ENCODE measurements around the gene ZKSCAN5.

Gene ZKSCAN5

DNA sequence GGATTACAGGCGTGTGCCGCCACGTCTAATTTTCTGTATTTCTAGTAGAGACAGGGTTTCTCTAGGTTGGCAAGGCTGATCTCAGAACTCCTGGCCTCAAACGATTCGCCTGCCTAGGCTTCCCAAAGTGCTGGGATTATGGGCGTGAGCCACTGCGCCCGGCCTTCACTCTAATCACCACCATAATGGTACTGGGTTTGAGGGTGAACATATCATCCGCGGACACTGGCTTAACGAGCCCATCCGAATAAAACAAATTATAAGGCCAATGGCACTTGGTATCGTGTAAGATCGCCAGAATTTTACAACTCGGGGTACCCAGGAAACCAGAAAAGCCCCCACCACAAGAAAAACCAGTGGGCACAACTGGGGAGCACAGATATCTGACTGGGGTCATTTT is 46.9 kb downstream of the ZKSCAN5 start:
- H3F3A ChIP-seq (ENCODE audit: insufficient read depth) = peaks cover 29% of the 10 kb centered on the region
- no peaks in the 10 kb centered on the region for H3K27me3 ChIP-seq (ENCODE audit: low read length)
- H3K9me2 ChIP-seq (replicated peaks; ENCODE audit: insufficient read depth, low read length) = no peaks in the 10 kb centered on the region
- peaks cover 28% of the 10 kb centered on the region for H3K79me2 ChIP-seq (ENCODE audit: insufficient read depth, low read length)
- H3K27ac ChIP-seq (ENCODE audit: low read depth, low read length) = no peak overlapping the region
- no peaks in the 10 kb centered on the region for H3K9me3 ChIP-seq (ENCODE audit: insufficient read depth, low read length)
- peak overlapping the region; percentile 68 for H3K9ac ChIP-seq (ENCODE audit: low read length)
- peak overlapping the region; percentile 65 for H3K4me3 ChIP-seq (ENCODE audit: insufficient read depth, low read length, poor library complexity, severe bottlenecking)
- H2AFZ ChIP-seq (ENCODE audit: low read depth, low read length, severe bottlenecking) = peak overlapping the region; percentile 68
- TF ChIP-seq, protein P1, sequence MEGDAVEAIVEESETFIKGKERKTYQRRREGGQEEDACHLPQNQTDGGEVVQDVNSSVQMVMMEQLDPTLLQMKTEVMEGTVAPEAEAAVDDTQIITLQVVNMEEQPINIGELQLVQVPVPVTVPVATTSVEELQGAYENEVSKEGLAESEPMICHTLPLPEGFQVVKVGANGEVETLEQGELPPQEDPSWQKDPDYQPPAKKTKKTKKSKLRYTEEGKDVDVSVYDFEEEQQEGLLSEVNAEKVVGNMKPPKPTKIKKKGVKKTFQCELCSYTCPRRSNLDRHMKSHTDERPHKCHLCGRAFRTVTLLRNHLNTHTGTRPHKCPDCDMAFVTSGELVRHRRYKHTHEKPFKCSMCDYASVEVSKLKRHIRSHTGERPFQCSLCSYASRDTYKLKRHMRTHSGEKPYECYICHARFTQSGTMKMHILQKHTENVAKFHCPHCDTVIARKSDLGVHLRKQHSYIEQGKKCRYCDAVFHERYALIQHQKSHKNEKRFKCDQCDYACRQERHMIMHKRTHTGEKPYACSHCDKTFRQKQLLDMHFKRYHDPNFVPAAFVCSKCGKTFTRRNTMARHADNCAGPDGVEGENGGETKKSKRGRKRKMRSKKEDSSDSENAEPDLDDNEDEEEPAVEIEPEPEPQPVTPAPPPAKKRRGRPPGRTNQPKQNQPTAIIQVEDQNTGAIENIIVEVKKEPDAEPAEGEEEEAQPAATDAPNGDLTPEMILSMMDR (IDR thresholded peaks at IDR 0.05; ENCODE audit: insufficient read depth, low read length, poor library complexity, severe bottlenecking) = no peak
- TF ChIP-seq EZH2phosphoT487 (conservative IDR thresholded peaks at IDR 0.05; ENCODE audit: low read length) = no peak
- peak overlapping the region; percentile 67 for H3K4me2 ChIP-seq (ENCODE audit: low read depth, low read length, poor library complexity, severe bottlenecking)
- H4K20me1 ChIP-seq (ENCODE audit: low read depth, low read length) = no peaks in the 10 kb centered on the region
- H3K36me3 ChIP-seq (ENCODE audit: low read length) = peaks cover 5% of the 10 kb centered on the region; the same call in 1 of the 2 replicates

DNA sequence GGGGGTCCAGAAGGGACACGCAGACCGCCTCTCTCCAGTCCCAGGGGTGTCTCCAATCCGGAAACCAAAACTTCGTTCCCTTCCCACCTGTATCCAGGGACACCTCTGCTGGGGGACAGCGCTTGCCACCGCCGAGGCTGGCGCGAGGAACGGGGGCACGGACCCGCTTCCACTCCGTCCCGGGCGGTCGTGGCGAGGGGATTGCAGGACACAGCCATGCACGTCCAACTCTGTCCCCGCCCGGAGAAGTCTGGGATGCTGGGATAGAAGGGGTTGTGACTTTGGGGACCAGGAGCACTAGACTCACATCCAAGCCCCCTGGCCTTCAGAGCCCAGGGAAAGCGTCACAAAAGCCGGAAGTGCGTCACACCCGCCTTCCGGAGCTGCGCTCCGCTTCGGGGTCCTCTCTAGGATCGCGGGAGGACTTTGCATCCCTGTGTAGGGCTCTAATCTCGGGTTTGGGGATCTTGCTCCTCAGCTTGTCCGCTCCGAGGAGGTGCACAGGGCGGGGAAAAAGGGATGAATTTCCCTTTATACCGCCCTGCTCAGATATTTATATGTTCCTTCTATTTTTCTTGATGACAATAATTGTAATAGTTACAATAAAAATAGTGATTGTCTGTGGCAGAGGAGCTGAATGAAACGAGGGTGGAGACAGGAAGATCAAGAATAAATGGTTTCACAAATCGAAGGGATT is 47.5 kb downstream of the ZKSCAN5 start, which contains the start of gene FAM200A:
TSS of gene FAM200A (minus strand) at position 348 of the 697 bp plus-strand sequence. CDS start 3,707 bp downstream, outside the sequence.
- Histone ChIP-seq H3F3A (ENCODE audit: insufficient read depth) (peaks cover 28% of the 10 kb centered on the region), H4K20me1 (ENCODE audit: low read depth, low read length) (no peaks in the 10 kb centered on the region), H3K27me3 (ENCODE audit: low read length) (no peaks in the 10 kb centered on the region), H3K4me2 (ENCODE audit: low read depth, low read length, poor library complexity, severe bottlenecking) (peak within 1 kb of the TSS; percentile 67), H3K36me3 (ENCODE audit: low read length) (peaks cover 8% of the 10 kb centered on the region; the same call in 1 of the 2 replicates), H3K9ac (ENCODE audit: low read length) (peak within 1 kb of the TSS; percentile 68), H2AFZ (ENCODE audit: low read depth, low read length, severe bottlenecking) (peak within 1 kb of the TSS; percentile 68), H3K9me3 (ENCODE audit: insufficient read depth, low read length) (no peaks in the 10 kb centered on the region), H3K9me2 (replicated peaks; ENCODE audit: insufficient read depth, low read length) (no peaks in the 10 kb centered on the region), H3K27ac (ENCODE audit: low read depth, low read length) (0 out of 2 replicates have a peak within 1 kb of the TSS, but pooled peaks have one; percentile 2), H3K79me2 (ENCODE audit: insufficient read depth, low read length) (peaks cover 33% of the 10 kb centered on the region), H3K4me3 (ENCODE audit: insufficient read depth, low read length, poor library complexity, severe bottlenecking) (peak within 1 kb of the TSS; percentile 65)
- no peak for TF ChIP-seq EZH2phosphoT487 (conservative IDR thresholded peaks at IDR 0.05; ENCODE audit: low read length)
- TF ChIP-seq, protein P1 (IDR thresholded peaks at IDR 0.05; ENCODE audit: insufficient read depth, low read length, poor library complexity, severe bottlenecking) = no peak

DNA sequence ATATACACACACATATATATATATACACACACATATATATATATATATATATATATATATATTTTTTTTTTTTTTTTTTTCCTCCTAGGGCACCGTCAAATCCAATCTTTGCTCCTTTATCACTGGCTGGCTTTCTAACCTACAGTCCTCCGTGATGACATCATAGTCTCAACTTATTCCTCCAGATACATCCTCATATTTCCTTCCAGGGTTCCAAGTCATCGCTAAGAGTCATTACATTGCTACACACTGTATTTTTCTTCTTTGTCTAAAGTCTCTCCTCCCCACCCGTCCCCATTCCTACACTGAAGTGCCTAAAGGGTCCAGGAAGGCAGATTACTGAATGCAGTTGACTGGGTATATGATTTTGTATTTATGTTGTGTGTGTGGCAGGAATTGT is 48.6 kb downstream of the ZKSCAN5 start:
- peaks cover 25% of the 10 kb centered on the region for H3F3A ChIP-seq (ENCODE audit: insufficient read depth)
- H3K9ac ChIP-seq (ENCODE audit: low read length) = no peak overlapping the region
- H3K27ac ChIP-seq (ENCODE audit: low read depth, low read length) = no peak overlapping the region
- peaks cover 45% of the 10 kb centered on the region for H3K79me2 ChIP-seq (ENCODE audit: insufficient read depth, low read length)
- H3K36me3 ChIP-seq (ENCODE audit: low read length) = peaks cover 8% of the 10 kb centered on the region; the same call in 1 of the 2 replicates
- no peak for TF ChIP-seq EZH2phosphoT487 (conservative IDR thresholded peaks at IDR 0.05; ENCODE audit: low read length)
- TF ChIP-seq, protein P1 (IDR thresholded peaks at IDR 0.05; ENCODE audit: insufficient read depth, low read length, poor library complexity, severe bottlenecking) = no peak
- no peak overlapping the region for H3K4me3 ChIP-seq (ENCODE audit: insufficient read depth, low read length, poor library complexity, severe bottlenecking)
- no peaks in the 10 kb centered on the region for H3K27me3 ChIP-seq (ENCODE audit: low read length)
- no peaks in the 10 kb centered on the region for H3K9me2 ChIP-seq (replicated peaks; ENCODE audit: insufficient read depth, low read length)
- no peak overlapping the region for H2AFZ ChIP-seq (ENCODE audit: low read depth, low read length, severe bottlenecking)
- H3K4me2 ChIP-seq (ENCODE audit: low read depth, low read length, poor library complexity, severe bottlenecking) = no peak overlapping the region
- no peaks in the 10 kb centered on the region for H3K9me3 ChIP-seq (ENCODE audit: insufficient read depth, low read length)
- no peaks in the 10 kb centered on the region for H4K20me1 ChIP-seq (ENCODE audit: low read depth, low read length)
